AG04449 (cell line): Measurements from ENCODE around the gene ERLEC1.
"Not testable (repeated sequence)": the region's sequence is repeated elsewhere in the genome, so short reads cannot be mapped to it uniquely, and the experiment has no call there.

ENCODE experiments used
- CTCF ChIA-PET: fragments of 350-600 bp; formaldehyde crosslinking; extraction: SDS; loops from one replicate; lab custom pipeline; 2021; ENCODE audit warnings: antibody characterized with exemption; lab: Yijun Ruan, JAX
- POLR2A ChIA-PET: fragments of 400-600, 350-600 bp; formaldehyde crosslinking; extraction: SDS; loops from one replicate; lab custom pipeline; 2020; ENCODE audit warnings: antibody characterized with exemption, inconsistent platforms; lab: Yijun Ruan, JAX
- DNase-seq: peaks from one replicate; pipeline ENCODE4 v3.0.0-alpha.2; 2010; ENCODE audit warnings: low read depth, low spot score
- H3K4me3 ChIP-seq: 2 replicates; pipeline ENCODE4 v1.5.1; 2011; ENCODE audit warnings: low read depth, mild to moderate bottlenecking, control low read depth, low read length
- TF ChIP-seq, protein P1 (sequence below): IDR thresholded peaks from one replicate; pipeline ENCODE4 v1.5.1; 2011; ENCODE audit warnings: mild to moderate bottlenecking, moderate library complexity, low read length, control low read depth, inconsistent platforms; ENCODE audit not compliant: insufficient read depth; ENCODE audit errors: missing control alignments

ERLEC1 gene

GRCh38 chr2:53750041-53750768 lies 36.6 kb upstream of the ERLEC1 start:
- CTCF ChIA-PET, result no interaction called here
- POLR2A ChIA-PET, result no interaction called here

DNA sequence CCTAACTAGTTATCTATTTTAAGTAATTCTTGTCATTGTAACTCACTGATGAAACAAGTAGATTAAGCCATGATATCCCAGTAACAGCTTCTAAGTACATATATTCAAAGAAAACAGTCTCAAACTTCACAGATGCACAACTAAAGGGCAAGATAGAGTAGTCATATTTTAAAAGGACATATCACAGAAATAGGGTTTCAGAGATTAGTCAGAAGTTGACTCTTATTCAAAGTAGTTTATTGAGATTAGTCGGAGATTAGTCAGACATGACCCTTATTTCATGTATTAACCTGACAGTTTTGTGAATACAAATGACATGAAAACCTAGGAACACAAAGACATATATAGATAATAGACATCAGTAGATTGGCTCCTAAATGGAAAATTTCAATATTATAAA lies 35.1 kb upstream of the ERLEC1 start:
- CTCF ChIA-PET, result no interaction called here
- no peak for DNase-seq
- H3K4me3 ChIP-seq, result no peak overlapping the region
- TF ChIP-seq, protein P1, sequence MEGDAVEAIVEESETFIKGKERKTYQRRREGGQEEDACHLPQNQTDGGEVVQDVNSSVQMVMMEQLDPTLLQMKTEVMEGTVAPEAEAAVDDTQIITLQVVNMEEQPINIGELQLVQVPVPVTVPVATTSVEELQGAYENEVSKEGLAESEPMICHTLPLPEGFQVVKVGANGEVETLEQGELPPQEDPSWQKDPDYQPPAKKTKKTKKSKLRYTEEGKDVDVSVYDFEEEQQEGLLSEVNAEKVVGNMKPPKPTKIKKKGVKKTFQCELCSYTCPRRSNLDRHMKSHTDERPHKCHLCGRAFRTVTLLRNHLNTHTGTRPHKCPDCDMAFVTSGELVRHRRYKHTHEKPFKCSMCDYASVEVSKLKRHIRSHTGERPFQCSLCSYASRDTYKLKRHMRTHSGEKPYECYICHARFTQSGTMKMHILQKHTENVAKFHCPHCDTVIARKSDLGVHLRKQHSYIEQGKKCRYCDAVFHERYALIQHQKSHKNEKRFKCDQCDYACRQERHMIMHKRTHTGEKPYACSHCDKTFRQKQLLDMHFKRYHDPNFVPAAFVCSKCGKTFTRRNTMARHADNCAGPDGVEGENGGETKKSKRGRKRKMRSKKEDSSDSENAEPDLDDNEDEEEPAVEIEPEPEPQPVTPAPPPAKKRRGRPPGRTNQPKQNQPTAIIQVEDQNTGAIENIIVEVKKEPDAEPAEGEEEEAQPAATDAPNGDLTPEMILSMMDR, result no peak
- POLR2A ChIA-PET, result interaction anchor here (0.7 kb wide), 1 partner anchor 16 kb away, joined by 3 read pairs; no protein-coding TSS in a partner anchor

More at GRCh38 chr2:53750041-53750768, 36.6 kb upstream of the ERLEC1 start:
- no peak for DNase-seq
- TF ChIP-seq, protein P1, result no peak
- H3K4me3 ChIP-seq, result no peak overlapping the region

DNA sequence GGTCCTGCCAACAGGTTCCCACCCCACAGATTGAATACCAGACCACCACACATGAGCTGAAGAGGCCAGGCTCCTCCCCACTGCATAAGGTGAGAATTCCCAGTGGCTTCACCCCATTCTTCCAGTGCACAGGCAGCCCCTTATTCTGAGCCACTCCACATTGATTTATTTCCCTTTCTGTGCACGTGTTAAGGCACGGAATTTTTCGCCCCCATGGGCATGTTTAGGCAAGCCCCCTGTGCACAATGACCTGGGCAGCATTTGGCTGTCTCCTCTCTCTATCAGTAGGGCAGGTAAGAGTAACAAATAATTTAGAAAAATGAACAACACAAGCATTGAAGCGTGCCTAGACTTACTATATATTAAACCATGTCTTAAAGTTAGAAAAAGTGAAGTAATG lies 34.5 kb upstream of the ERLEC1 start:
- CTCF ChIA-PET, result no interaction called here
- no peak overlapping the region for H3K4me3 ChIP-seq
- POLR2A ChIA-PET, result no interaction called here
- TF ChIP-seq, protein P1, result no peak
- DNase-seq, result no peak

- CTCF ChIA-PET, result no interaction called here
Observed at GRCh38 chr2:53753041-53753440, 33.8 kb upstream of the ERLEC1 start.

GRCh38 chr2:53755121-53755520 lies 31.7 kb upstream of the ERLEC1 start:
- ChIA-PET CTCF (no interaction called here), POLR2A (no interaction called here)
- H3K4me3 ChIP-seq, result no peak overlapping the region
- TF ChIP-seq, protein P1, result no peak
- DNase-seq, result no peak

More at GRCh38 chr2:53753041-53753440, 33.8 kb upstream of the ERLEC1 start:
- no peak for DNase-seq
- H3K4me3 ChIP-seq, result no peak overlapping the region
- TF ChIP-seq, protein P1, result no peak
- POLR2A ChIA-PET, result no interaction called here

DNA sequence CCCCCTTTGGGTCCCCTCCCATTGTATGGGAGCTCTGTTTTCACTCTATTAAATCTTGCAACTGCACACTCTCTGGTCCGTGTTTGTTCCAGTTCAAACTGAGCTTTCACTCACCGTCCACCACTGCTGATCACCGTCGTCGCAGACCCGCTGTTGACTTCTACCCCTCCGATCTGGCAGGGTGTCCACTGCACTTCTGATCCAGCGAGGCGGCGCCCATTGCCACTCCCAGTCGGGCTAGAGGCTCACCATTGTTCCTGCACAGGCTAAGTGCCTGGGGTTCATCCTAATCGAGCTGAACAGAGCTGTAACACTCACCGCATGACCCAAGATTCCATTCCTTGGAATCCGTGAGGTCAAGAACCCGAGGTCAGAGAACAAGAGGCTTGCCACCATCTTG lies 30.2 kb upstream of the ERLEC1 start:
- DNase-seq, result no peak
- TF ChIP-seq, protein P1, result no peak
- ChIA-PET CTCF (interaction anchor here (1.2 kb wide), 1 partner anchor 17 kb away, joined by 3 read pairs; no protein-coding TSS in a partner anchor), POLR2A (interaction anchor here (0.6 kb wide), 1 partner anchor 31 kb away, joined by 4 read pairs; no protein-coding TSS in a partner anchor)
- H3K4me3 ChIP-seq, result no peak overlapping the region

DNA sequence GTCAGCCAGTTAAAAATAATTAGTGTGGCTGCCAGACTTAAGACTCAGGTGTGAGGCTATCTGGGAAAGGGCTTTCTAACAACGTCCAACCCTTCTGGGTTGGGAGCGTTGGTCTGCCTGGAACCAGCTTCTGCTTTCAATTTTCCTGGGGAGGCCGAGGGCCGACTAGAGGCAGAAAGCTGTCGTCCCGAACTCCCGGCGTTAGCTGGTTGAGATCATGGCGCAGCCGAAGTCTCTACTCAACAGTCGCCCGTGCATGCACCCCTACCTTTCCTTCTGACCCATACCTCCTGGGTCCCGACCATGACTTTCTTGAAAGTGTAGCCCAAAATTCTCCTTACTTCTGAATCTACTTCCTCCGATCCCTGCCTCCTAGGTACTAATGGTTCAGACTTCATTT lies 29.6 kb upstream of the ERLEC1 start:
- CTCF ChIA-PET, result interaction anchor here (1.2 kb wide), 1 partner anchor 17 kb away, joined by 3 read pairs; no protein-coding TSS in a partner anchor
- POLR2A ChIA-PET, result interaction anchor here (0.6 kb wide), 1 partner anchor 31 kb away, joined by 4 read pairs; no protein-coding TSS in a partner anchor
- not testable (repeated sequence) for DNase-seq, H3K4me3 ChIP-seq
